GM12878 (cell line): Measurements from ENCODE around the gene NPLOC4. TPM values are rescaled to one million over a fixed set of nuclear protein-coding genes. Genes with fewer than 3 reads are reported as not detected.

Source experiments
- ATAC-seq: fragments of 200-7000 bp; cut with Tn5 transposase; 3 replicates; pipeline ENCODE4 v1.9.1; 2020; ENCODE audit warnings: mild to moderate bottlenecking, moderate library complexity
- BruUV-seq: library from RNA; stranded (reverse); fragments of 400-500 nt; replicated peaks from 2 replicates; lab custom pipeline; 2021; lab: Mats Ljungman, UMichigan
- CTCF ChIA-PET: fragments of 300-600 bp; sonication (Branson Sonifier 250); formaldehyde crosslinking; extraction: SDS; loops from one replicate; lab custom pipeline; 2021; ENCODE audit warnings: inconsistent platforms; lab: Yijun Ruan, JAX
- POLR2A ChIA-PET: fragments of 350-600 bp; formaldehyde crosslinking; extraction: SDS; loops from one replicate; lab custom pipeline; 2021; ENCODE audit warnings: inconsistent platforms; lab: Charles Lee
- RAD21 ChIA-PET: fragments of 300-600 bp; sonication (Branson Sonifier 250); formaldehyde crosslinking; loops from one replicate; lab custom pipeline; 2023; ENCODE audit warnings: antibody characterized with exemption; ENCODE audit not compliant: unreplicated experiment; lab: Charles Lee
- SMC1A ChIA-PET: fragments of 300-600 bp; sonication (Branson Sonifier 250); formaldehyde crosslinking; loops from one replicate; lab custom pipeline; 2023; ENCODE audit not compliant: unreplicated experiment, uncharacterized antibody; lab: Charles Lee
- DNase-seq: peaks from one replicate; pipeline ENCODE4 v3.0.0-alpha.2; 2011; ENCODE audit warnings: low read depth, low spot score
- FAIRE-seq: peaks from 3 replicates; lab custom pipeline; 2011; peaks lifted over from hg19 to GRCh38; lab: Jason Lieb, UNC
- H2AFZ ChIP-seq: 2 replicates; pipeline ENCODE4 v1.6.0; 2011; ENCODE audit warnings: low read depth, low read length, control low read depth; ENCODE audit not compliant: control insufficient read depth
- H3K27ac ChIP-seq: 2 replicates; pipeline ENCODE4 v1.5.1; 2011; ENCODE audit warnings: control low read depth; ENCODE audit not compliant: control insufficient read depth, insufficient read depth
- H3K27me3 ChIP-seq, 2 experiments: replicated peaks in 1 of 2; 2 replicates each; pipeline versions ENCODE4 v1.6.0 to v1.6.1; 2011; ENCODE audit warnings: low read length in 1 of 2; ENCODE audit not compliant: control insufficient read depth in 2 of 2, insufficient read depth in 2 of 2
- H3K36me3 ChIP-seq, 2 experiments: 2 replicates each; pipeline ENCODE4 v1.5.1; 2011; ENCODE audit warnings: low read length in 1 of 2; ENCODE audit not compliant: control insufficient read depth in 2 of 2, insufficient read depth in 2 of 2
- H3K4me1 ChIP-seq: 2 replicates; pipeline ENCODE4 v1.6.1; 2011; ENCODE audit warnings: mild to moderate bottlenecking, low read length, moderate library complexity, mixed read lengths; ENCODE audit not compliant: control insufficient read depth, insufficient read depth
- H3K4me2 ChIP-seq: 2 replicates; pipeline ENCODE4 v1.6.0; 2011; ENCODE audit warnings: control low read depth; ENCODE audit not compliant: control insufficient read depth, insufficient read depth
- H3K4me3 ChIP-seq: fragments of 200-600 bp; sonication (generic); 2 replicates; pipeline ENCODE4 v1.5.1; 2016
- H3K79me2 ChIP-seq: 2 replicates; pipeline ENCODE4 v1.6.0; 2011; ENCODE audit warnings: low read length; ENCODE audit not compliant: control insufficient read depth, insufficient read depth
- H3K9ac ChIP-seq: 2 replicates; pipeline ENCODE4 v1.8.0; 2011; ENCODE audit warnings: low read length, control low read depth, mixed read lengths; ENCODE audit not compliant: control insufficient read depth, insufficient read depth
- H3K9me3 ChIP-seq: replicated peaks from 3 replicates; pipeline ENCODE4 v1.5.1; 2011; ENCODE audit warnings: mild to moderate bottlenecking, low read length; ENCODE audit not compliant: control insufficient read depth, insufficient read depth
- H4K20me1 ChIP-seq: 2 replicates; pipeline ENCODE4 v1.6.0; 2011; ENCODE audit not compliant: control insufficient read depth, insufficient read depth
- HDAC2 ChIP-seq: fragments of 200-600 bp; sonication (generic); IDR thresholded peaks from 2 replicates; pipeline ENCODE4 v1.6.1; 2017
- IKZF2 ChIP-seq, 2 experiments: fragments of 450-650 bp; IDR thresholded peaks; 2 replicates each; pipeline ENCODE4 v1.6.1; 2017; ENCODE audit warnings: mild to moderate bottlenecking in 2 of 2, moderate library complexity in 2 of 2
- MTA3 ChIP-seq: IDR thresholded peaks from 2 replicates; pipeline ENCODE4 v1.6.1; 2012; ENCODE audit warnings: low read length, inconsistent platforms, borderline replicate concordance
- RAD21 ChIP-seq: IDR thresholded peaks from 2 replicates; pipeline ENCODE4 v1.6.1; 2011; ENCODE audit warnings: mild to moderate bottlenecking, low read depth, low read length, moderate library complexity; ENCODE audit not compliant: insufficient read depth
- SRF ChIP-seq, 2 experiments: IDR thresholded peaks; 2 replicates each; pipeline ENCODE4 v1.6.1; 2011; ENCODE audit warnings: low read depth in 2 of 2, low read length in 2 of 2, mild to moderate bottlenecking in 1 of 2, moderate library complexity in 1 of 2
- WRNIP1 ChIP-seq: IDR thresholded peaks from 2 replicates; pipeline ENCODE4 v1.6.1; 2011; ENCODE audit warnings: low read depth, low read length, improper control_type of control experiment, borderline replicate concordance
- WGBS: methylation state at CpG from one replicate; pipeline ENCODE4 v1.1.6; 2016; ENCODE audit warnings: low lambda C conversion rate; ENCODE audit not compliant: insufficient replicate concordance, insufficient coverage; ENCODE audit errors: missing lambda C conversion rate; 5-methylcytosine and 5-hydroxymethylcytosine counted together
- in situ Hi-C: fragments of 300-500 bp; cut with MboI; formaldehyde crosslinking; loops from 9 replicates; pipeline ENCODE4 v1.14.3; 2018; ENCODE audit warnings: mixed read lengths
- intact Hi-C: fragments of 100-400 bp; cut with micrococcal nuclease; formaldehyde crosslinking; loops from one replicate; pipeline ENCODE4 v1.14.2; 2022; ENCODE audit not compliant: unreplicated experiment
- polyA plus RNA-seq, 11 experiments: library from polyadenylated mRNA; depleted of rRNA in 4 of 11; unstranded in 6 of 11; stranded (reverse) in 5 of 11; fragments of >200 nt; fragmentation: Nextera tagmentation in 4 of 11; fragmentation: Illumina TruSeq in 1 of 11; extraction: Ambion mirVana in 4 of 11; extraction: Trizol in 1 of 11; gene quantifications; 1 replicate in 1 of 11; 2 replicates in 10 of 11; pipeline versions ENCODE4 v1.2.1 to v1.2.3, GENCODE V29; 2011 to 2016; ENCODE audit warnings: inconsistent platforms in 2 of 11, missing spikeins in 2 of 11, low read depth in 1 of 11
- total RNA-seq, 4 experiments: library from RNA; depleted of rRNA in 3 of 4; stranded (reverse); fragments of >200 nt in 3 of 4; fragmentation: Illumina TruSeq in 1 of 4; extraction: Trizol in 1 of 4; gene quantifications; 2 replicates each; pipeline versions ENCODE4 v1.2.1 to v1.2.3, GENCODE V29; 2013 to 2021
- TF ChIP-seq, protein P1 (sequence below): fragments of 150-350 bp; IDR thresholded peaks from 2 replicates; pipeline ENCODE4 v1.6.1; 2014; ENCODE audit warnings: mild to moderate bottlenecking, low read depth, low read length

NPLOC4 gene
- total and polyA plus RNA-seq, 10 of the 15 experiments (the other 5 are each of a cell fraction or from before 2014, with no cell fraction given) = 1.5 to 83.7 (median 45.8) TPM

DNA sequence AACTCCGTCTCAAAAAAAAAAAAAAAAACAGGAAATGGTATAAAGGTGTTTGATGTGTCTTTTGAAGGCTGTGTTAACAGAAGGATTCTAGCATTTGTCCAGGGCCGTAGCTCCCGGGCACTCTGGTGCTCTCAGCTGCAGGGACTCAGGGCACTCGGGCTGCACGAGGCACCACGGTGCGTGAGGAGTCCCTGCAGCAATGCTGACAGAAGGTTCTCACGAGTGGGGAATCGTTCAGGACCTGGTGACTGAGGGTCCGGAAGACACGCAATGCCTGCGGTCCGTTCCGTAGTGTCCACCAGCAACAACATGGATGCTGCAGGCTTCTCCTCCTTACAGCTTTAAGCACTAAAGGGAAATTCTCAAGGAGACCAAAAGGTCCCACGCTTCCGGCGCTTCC, 72.1 kb downstream of the NPLOC4 start (continued):
- TF ChIP-seq IKZF2 (IDR thresholded peaks at IDR 0.05) = no peak
- TF ChIP-seq, protein P1, sequence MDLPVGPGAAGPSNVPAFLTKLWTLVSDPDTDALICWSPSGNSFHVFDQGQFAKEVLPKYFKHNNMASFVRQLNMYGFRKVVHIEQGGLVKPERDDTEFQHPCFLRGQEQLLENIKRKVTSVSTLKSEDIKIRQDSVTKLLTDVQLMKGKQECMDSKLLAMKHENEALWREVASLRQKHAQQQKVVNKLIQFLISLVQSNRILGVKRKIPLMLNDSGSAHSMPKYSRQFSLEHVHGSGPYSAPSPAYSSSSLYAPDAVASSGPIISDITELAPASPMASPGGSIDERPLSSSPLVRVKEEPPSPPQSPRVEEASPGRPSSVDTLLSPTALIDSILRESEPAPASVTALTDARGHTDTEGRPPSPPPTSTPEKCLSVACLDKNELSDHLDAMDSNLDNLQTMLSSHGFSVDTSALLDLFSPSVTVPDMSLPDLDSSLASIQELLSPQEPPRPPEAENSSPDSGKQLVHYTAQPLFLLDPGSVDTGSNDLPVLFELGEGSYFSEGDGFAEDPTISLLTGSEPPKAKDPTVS = no peak

DNA sequence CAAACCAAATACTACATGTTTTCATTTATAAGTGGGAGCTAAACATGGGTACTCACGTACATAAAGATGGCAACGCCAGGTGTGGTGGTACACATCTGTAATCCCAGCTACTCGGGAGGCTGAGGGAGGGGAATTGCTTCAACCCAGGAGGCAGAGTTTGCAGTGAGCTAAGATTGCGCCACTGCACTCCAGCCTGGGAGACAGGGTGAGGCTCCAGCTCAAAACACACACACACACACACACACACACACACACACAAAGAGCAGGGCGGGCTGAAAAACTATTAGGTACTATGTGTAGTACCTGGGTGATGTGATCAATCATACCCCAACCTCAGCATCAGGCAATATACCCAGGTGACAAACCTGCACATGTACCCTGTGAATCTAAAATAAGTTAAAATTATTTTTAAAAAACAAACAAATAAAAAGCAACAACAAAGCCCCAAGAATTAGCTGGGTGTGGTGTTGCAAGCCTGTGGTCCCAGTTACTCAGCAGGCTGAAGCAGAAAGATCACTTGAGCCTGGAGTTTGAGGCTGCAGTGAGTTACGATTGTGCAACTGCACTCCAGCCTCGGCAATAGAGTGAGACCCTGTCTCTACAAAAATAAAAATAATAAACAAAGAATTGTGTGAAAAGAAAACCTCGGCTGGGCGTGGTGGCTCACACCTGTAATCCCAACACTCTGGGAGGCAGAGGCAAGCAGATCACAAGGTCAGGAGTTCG, 72.9 kb downstream of the NPLOC4 start:
- RAD21 ChIA-PET = no interaction called here
- H3K36me3 ChIP-seq = peaks cover 25 to 33% of the 10 kb centered on the region in 2 experiments
- intact Hi-C loops = no loop called here

More for the DNA sequence above, 72.9 kb downstream of the NPLOC4 start:
- SMC1A ChIA-PET = interaction anchor here (1.8 kb wide), 1 partner anchor 37 kb away, joined by 5 read pairs; no protein-coding TSS in a partner anchor
- H3K9ac ChIP-seq = no peak overlapping the region
- in situ Hi-C loops = no loop called here
- FAIRE-seq = no peak
- no TSS peak for BruUV-seq
- H3K4me3 ChIP-seq = no peak overlapping the region
- no peaks in the 10 kb centered on the region for H3K79me2 ChIP-seq
- POLR2A ChIA-PET = no interaction called here
- H3K4me2 ChIP-seq = no peak overlapping the region
- no peak overlapping the region for H3K27ac ChIP-seq
- H2AFZ ChIP-seq = no peak overlapping the region
- H3K27me3 ChIP-seq = no peaks in the 10 kb centered on the region
- DNase-seq = no peak
- peaks cover 22% of the 10 kb centered on the region for H3K4me1 ChIP-seq
- no peaks in the 10 kb centered on the region for H4K20me1 ChIP-seq
- TF ChIP-seq RAD21 = no peak
- no peak for TF ChIP-seq MTA3
- no peak for TF ChIP-seq HDAC2
- no peak for TF ChIP-seq WRNIP1
- no peak for TF ChIP-seq SRF (IDR thresholded peaks at IDR 0.05; ENCODE audit: low read depth in 2 of 2, low read length in 2 of 2)
- TF ChIP-seq, all 136 proteins: peak for 0
- WGBS = 98% methylated on average over 10 of the region's 10 CpGs
- CTCF ChIA-PET = no interaction called here
- H3K9me3 ChIP-seq = no peaks in the 10 kb centered on the region
- no peak for ATAC-seq
